Activated T-helper 9 cell treated with anti-CD3 and anti-CD28 coated beads, Interleukin-2, amount 50 U/mL, for 16 hours (primary cell): ENCODE results near the gene TMEM270.

Experiments
- DNase-seq: peaks from one replicate; pipeline ENCODE4 v3.0.0-alpha.2; 2020; ENCODE audit warnings: low read depth

Gene TMEM270

GRCh38 chr7:73888959-73889358, 28.0 kb downstream of the TMEM270 start:
- no peak for DNase-seq

- no peak for DNase-seq
Observed at GRCh38 chr7:73890555-73891147, 29.7 kb downstream of the TMEM270 start.

- DNase-seq, result no peak
Observed at GRCh38 chr7:73891178-73891885, 30.4 kb downstream of the TMEM270 start.

GRCh38 chr7:73892003-73892999, 31.3 kb downstream of the TMEM270 start:
- DNase-seq, result no peak

GRCh38 chr7:73893342-73894101, 32.6 kb downstream of the TMEM270 start:
- DNase-seq, result no peak

GRCh38 chr7:73894166-73894565, 33.2 kb downstream of the TMEM270 start:
- DNase-seq, result no peak

- no peak for DNase-seq
Observed at GRCh38 chr7:73894733-73895551, 34.0 kb downstream of the TMEM270 start.

- no peak for DNase-seq
Observed at GRCh38 chr7:73895626-73896025, 34.7 kb downstream of the TMEM270 start.

GRCh38 chr7:73896454-73896853, 35.5 kb downstream of the TMEM270 start:
- no peak for DNase-seq

GRCh38 chr7:73899731-73900142, 38.8 kb downstream of the TMEM270 start:
- DNase-seq, result no peak

- no peak for DNase-seq
Observed at GRCh38 chr7:73900286-73900685, 39.3 kb downstream of the TMEM270 start.

- no peak for DNase-seq
Observed at GRCh38 chr7:73901231-73901822, 40.4 kb downstream of the TMEM270 start.

- no peak for DNase-seq
Observed at GRCh38 chr7:73901823-73902597, 41.1 kb downstream of the TMEM270 start.

GRCh38 chr7:73903321-73904218, 42.6 kb downstream of the TMEM270 start:
- DNase-seq, result no peak

- DNase-seq, result no peak
Observed at GRCh38 chr7:73904219-73905137, 43.5 kb downstream of the TMEM270 start.

- no peak for DNase-seq
Observed at GRCh38 chr7:73905360-73905759, 44.4 kb downstream of the TMEM270 start.

- DNase-seq, result no peak
Observed at GRCh38 chr7:73906874-73907273, 45.9 kb downstream of the TMEM270 start.
